Endothelial cell (in vitro differentiated cells): Measurements from ENCODE around the gene MFSD6L. TPM values are rescaled to one million over a fixed set of nuclear protein-coding genes. Genes with fewer than 3 reads are reported as not detected.
A peak's percentile ranks its signal among the peaks of the same experiment; 100 is the strongest.

Experiments
- DNase-seq: peaks from one replicate; pipeline ENCODE4 v3.0.0; 2021; ENCODE audit warnings: low spot score
- H3K27ac Mint-ChIP-seq: one replicate; pipeline ENCODE4 v1.8.0; 2021; ENCODE audit warnings: mixed read lengths, inconsistent platforms; ENCODE audit not compliant: unreplicated experiment
- H3K27me3 Mint-ChIP-seq: one replicate; pipeline ENCODE4 v1.8.0; 2021; ENCODE audit warnings: mild to moderate bottlenecking, moderate library complexity, mixed read lengths, inconsistent platforms; ENCODE audit not compliant: unreplicated experiment
- H3K36me3 Mint-ChIP-seq: one replicate; pipeline ENCODE4 v1.8.0; 2021; ENCODE audit warnings: mild to moderate bottlenecking, low read depth, mixed read lengths, inconsistent platforms; ENCODE audit not compliant: unreplicated experiment
- H3K4me1 Mint-ChIP-seq: one replicate; pipeline ENCODE4 v1.8.0; 2021; ENCODE audit warnings: mild to moderate bottlenecking, mixed read lengths, inconsistent platforms; ENCODE audit not compliant: unreplicated experiment
- H3K4me3 Mint-ChIP-seq: one replicate; pipeline ENCODE4 v1.8.0; 2021; ENCODE audit warnings: mild to moderate bottlenecking, mixed read lengths, inconsistent platforms; ENCODE audit not compliant: unreplicated experiment
- H3K9me3 Mint-ChIP-seq: one replicate; pipeline ENCODE4 v1.8.0; 2021; ENCODE audit warnings: mixed read lengths, inconsistent platforms; ENCODE audit not compliant: unreplicated experiment
- CTCF ChIP-seq: fragments of 200-600 bp; sonication (generic); IDR thresholded peaks from one replicate; pipeline ENCODE4 v1.5.0; 2021; ENCODE audit warnings: antibody characterized with exemption; ENCODE audit not compliant: unreplicated experiment
- total RNA-seq: library from RNA; stranded (reverse); fragmentation: NEBNext Ultra II Directional; extraction: Animal tissue kit (Norgen Biotek cat#: 25700); gene quantifications from one replicate; pipeline ENCODE4 v1.2.1, GENCODE V29; 2021; ENCODE audit not compliant: unreplicated experiment

MFSD6L gene
- total RNA-seq, 1 donor from 2014 or later: not detected

- no peak for DNase-seq
- H3K4me3 Mint-ChIP-seq: no peak overlapping the region
- no peak overlapping the region for H3K27ac Mint-ChIP-seq
- TF ChIP-seq CTCF: no peak
- no peaks in the 10 kb centered on the region for H3K9me3 Mint-ChIP-seq
- peaks cover 7% of the 10 kb centered on the region for H3K27me3 Mint-ChIP-seq
- H3K4me1 Mint-ChIP-seq: no peaks in the 10 kb centered on the region
- H3K36me3 Mint-ChIP-seq: no peaks in the 10 kb centered on the region
Measured at GRCh38 chr17:8836821-8837562, 37.8 kb upstream of the MFSD6L start.

DNA sequence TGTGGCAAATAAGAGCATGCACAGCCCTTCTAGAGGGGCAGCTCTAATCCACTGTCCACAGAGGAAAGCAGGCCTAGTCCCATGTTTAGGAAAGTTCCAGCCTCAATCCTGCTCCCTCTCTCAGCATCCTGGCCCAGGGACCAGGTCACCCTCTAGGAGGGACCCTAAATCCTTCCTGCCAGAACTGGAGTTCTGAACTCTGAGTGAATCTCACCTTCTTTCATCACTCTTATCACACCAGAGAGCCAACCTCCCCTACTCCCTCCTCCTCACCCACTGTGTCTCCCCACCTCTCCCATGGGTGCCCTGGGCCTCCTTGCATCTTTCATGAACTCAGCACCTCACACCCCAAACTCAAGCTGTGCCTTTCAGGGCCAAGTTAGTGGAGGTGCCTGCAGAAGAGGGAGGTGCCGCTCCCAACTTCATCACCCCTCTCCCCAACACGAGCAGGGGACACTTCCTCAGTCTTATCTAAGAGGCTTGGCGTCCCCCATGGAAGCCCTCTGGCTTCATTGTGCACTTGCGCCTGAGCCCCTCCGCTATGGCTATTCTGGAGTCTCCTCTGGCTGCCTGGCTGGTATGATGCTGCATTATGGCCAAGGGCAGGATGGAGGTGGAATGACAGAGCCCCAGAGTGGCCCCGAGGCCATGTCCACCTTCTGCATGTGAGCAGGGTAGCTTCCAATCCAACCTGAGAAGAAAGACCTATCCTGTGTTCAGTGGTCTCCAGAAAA, 36.6 kb upstream of the MFSD6L start:
- no peaks in the 10 kb centered on the region for H3K36me3 Mint-ChIP-seq
- H3K27ac Mint-ChIP-seq: no peak overlapping the region
- H3K9me3 Mint-ChIP-seq: no peaks in the 10 kb centered on the region
- DNase-seq: no peak
- H3K4me1 Mint-ChIP-seq: no peaks in the 10 kb centered on the region
- H3K27me3 Mint-ChIP-seq: peaks cover 6% of the 10 kb centered on the region
- TF ChIP-seq CTCF: no peak
- no peak overlapping the region for H3K4me3 Mint-ChIP-seq

DNA sequence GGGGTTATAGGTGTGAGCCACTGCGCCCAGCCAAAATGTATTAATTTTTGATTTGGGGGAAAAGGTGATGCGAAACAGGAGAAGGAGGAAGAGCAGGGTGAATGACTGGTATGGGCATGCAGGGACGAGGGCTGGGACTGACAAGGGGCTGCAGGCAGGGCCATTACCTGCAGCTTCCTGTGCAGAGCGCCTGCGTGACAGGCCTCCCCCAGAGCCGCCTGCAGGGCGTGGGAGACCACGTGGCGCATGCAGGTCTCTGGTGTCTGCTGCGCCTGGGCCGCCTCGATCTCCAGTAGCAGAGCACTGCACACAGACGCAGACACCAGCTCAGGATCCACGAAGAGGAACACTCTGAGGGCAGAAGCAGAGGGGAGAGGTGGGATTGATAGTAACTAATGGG, 35.9 kb upstream of the MFSD6L start:
- H3K9me3 Mint-ChIP-seq: no peaks in the 10 kb centered on the region
- H3K27me3 Mint-ChIP-seq: peaks cover 6% of the 10 kb centered on the region
- no peak for TF ChIP-seq CTCF
- no peaks in the 10 kb centered on the region for H3K36me3 Mint-ChIP-seq
- no peak for DNase-seq
- no peak overlapping the region for H3K27ac Mint-ChIP-seq
- no peak overlapping the region for H3K4me3 Mint-ChIP-seq
- no peaks in the 10 kb centered on the region for H3K4me1 Mint-ChIP-seq

- peak; percentile 77 for TF ChIP-seq CTCF
- DNase-seq: peak; percentile 75
- no peaks in the 10 kb centered on the region for H3K9me3 Mint-ChIP-seq
- H3K36me3 Mint-ChIP-seq: no peaks in the 10 kb centered on the region
- no peak overlapping the region for H3K4me3 Mint-ChIP-seq
- no peaks in the 10 kb centered on the region for H3K4me1 Mint-ChIP-seq
- H3K27me3 Mint-ChIP-seq: peaks cover 4% of the 10 kb centered on the region
- H3K27ac Mint-ChIP-seq: no peak overlapping the region
Measured at GRCh38 chr17:8832711-8833352, 33.7 kb upstream of the MFSD6L start.
